ENCODE results near the gene AKR1C3. TPM values are rescaled to one million over a fixed set of nuclear protein-coding genes. Genes with fewer than 3 reads are reported as not detected.

AKR1C3 gene
- total and polyA plus RNA-seq, 2 donors (not counting 3 experiments of a cell fraction or from before 2014, with no cell fraction given) = 27.4 to 32.2 TPM

- Histone ChIP-seq H3K36me3 (ENCODE audit: control insufficient read depth in 2 of 2, extremely low read depth in 1 of 2, insufficient read depth in 2 of 2, low read length in 2 of 2) (no peaks in the 10 kb centered on the region), H3K27ac (ENCODE audit: insufficient read depth, low read depth, low read length) (no peak overlapping the region), H3K9ac (replicated peaks; ENCODE audit: extremely low read depth, insufficient read depth, low read length) (no peak overlapping the region), H3K79me2 (ENCODE audit: control insufficient read depth, insufficient read depth, low read length) (no peaks in the 10 kb centered on the region), H2AFZ (ENCODE audit: low read depth, low read length) (no peak overlapping the region), H4K20me1 (replicated peaks; ENCODE audit: control insufficient read depth, extremely low read depth, insufficient read depth, low read length) (no peaks in the 10 kb centered on the region), H3K9me3 (replicated peaks; ENCODE audit: control insufficient read depth, insufficient read depth, low read length) (no peaks in the 10 kb centered on the region), H3K4me3 (replicated peaks in 1 of 3; ENCODE audit: insufficient read depth in 1 of 3, low read depth in 1 of 3, low read length in 3 of 3) (no peak overlapping the region), H3K4me2 (ENCODE audit: insufficient read depth, low read length) (no peak overlapping the region), H3K4me1 (ENCODE audit: control insufficient read depth, extremely low read depth, insufficient read depth, low read length) (no peaks in the 10 kb centered on the region), H3K9me1 (replicated peaks; ENCODE audit: control insufficient read depth, extremely low read depth, insufficient read depth, low read length) (no peaks in the 10 kb centered on the region), H3K27me3 (ENCODE audit: control insufficient read depth in 2 of 2, insufficient read depth in 2 of 2, low read length in 2 of 2) (no peaks in the 10 kb centered on the region)
- TF ChIP-seq, protein P1, sequence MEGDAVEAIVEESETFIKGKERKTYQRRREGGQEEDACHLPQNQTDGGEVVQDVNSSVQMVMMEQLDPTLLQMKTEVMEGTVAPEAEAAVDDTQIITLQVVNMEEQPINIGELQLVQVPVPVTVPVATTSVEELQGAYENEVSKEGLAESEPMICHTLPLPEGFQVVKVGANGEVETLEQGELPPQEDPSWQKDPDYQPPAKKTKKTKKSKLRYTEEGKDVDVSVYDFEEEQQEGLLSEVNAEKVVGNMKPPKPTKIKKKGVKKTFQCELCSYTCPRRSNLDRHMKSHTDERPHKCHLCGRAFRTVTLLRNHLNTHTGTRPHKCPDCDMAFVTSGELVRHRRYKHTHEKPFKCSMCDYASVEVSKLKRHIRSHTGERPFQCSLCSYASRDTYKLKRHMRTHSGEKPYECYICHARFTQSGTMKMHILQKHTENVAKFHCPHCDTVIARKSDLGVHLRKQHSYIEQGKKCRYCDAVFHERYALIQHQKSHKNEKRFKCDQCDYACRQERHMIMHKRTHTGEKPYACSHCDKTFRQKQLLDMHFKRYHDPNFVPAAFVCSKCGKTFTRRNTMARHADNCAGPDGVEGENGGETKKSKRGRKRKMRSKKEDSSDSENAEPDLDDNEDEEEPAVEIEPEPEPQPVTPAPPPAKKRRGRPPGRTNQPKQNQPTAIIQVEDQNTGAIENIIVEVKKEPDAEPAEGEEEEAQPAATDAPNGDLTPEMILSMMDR (IDR thresholded peaks at IDR 0.05; ENCODE audit: extremely low read depth in 1 of 2, insufficient read depth in 1 of 2, low read depth in 1 of 2, low read length in 2 of 2) = no peak
- TF ChIP-seq MAX (IDR thresholded peaks at IDR 0.05; ENCODE audit: insufficient read depth, insufficient read length) = no peak
- no peak for TF ChIP-seq FOS (IDR thresholded peaks at IDR 0.05; ENCODE audit: borderline replicate concordance, insufficient read depth, low read length)
- TF ChIP-seq GATA2 (IDR thresholded peaks at IDR 0.05; ENCODE audit: insufficient read depth, insufficient read length, low read depth, low read length) = no peak
- TF ChIP-seq POLR2A (IDR thresholded peaks at IDR 0.05; ENCODE audit: low read depth, low read length) = no peak
- no peak for TF ChIP-seq MYC (IDR thresholded peaks at IDR 0.05; ENCODE audit: low read depth, low read length)
- TF ChIP-seq POLR2AphosphoS5 (IDR thresholded peaks at IDR 0.05; ENCODE audit: insufficient read depth, low read depth, low read length) = no peak
- TF ChIP-seq JUN (IDR thresholded peaks at IDR 0.05; ENCODE audit: borderline replicate concordance, insufficient read depth, insufficient read length, low read depth) = no peak
- no peak for TF ChIP-seq EZH2 (IDR thresholded peaks at IDR 0.05; ENCODE audit: borderline replicate concordance, low read depth, low read length, severe bottlenecking)
- FAIRE-seq (no peak), DNase-seq (ENCODE audit: low read depth, low spot score) (no peak)
- dilution Hi-C loops (cut with MboI; ENCODE audit: extremely low pct_ligation_motif_present, low sequenced_read_pairs) = no loop called here
- ChIA-PET CTCF (no interaction called here), POLR2A (no interaction called here)
- intact Hi-C loops (cut with micrococcal nuclease) = no loop called here
- BruUV-seq (replicated peaks) = no TSS peak
Measured at GRCh38 chr10:5146920-5147254, 52.7 kb downstream of the AKR1C3 start.
